ELR (cell line): ENCODE results near the gene CABLES2.
A peak's percentile ranks its signal among the peaks of the same experiment; 100 is the strongest.

Source experiments
- DNase-seq: peaks from one replicate; pipeline ENCODE4 v3.0.0-alpha.2; 2015; ENCODE audit warnings: low read depth

CABLES2 gene

DNA sequence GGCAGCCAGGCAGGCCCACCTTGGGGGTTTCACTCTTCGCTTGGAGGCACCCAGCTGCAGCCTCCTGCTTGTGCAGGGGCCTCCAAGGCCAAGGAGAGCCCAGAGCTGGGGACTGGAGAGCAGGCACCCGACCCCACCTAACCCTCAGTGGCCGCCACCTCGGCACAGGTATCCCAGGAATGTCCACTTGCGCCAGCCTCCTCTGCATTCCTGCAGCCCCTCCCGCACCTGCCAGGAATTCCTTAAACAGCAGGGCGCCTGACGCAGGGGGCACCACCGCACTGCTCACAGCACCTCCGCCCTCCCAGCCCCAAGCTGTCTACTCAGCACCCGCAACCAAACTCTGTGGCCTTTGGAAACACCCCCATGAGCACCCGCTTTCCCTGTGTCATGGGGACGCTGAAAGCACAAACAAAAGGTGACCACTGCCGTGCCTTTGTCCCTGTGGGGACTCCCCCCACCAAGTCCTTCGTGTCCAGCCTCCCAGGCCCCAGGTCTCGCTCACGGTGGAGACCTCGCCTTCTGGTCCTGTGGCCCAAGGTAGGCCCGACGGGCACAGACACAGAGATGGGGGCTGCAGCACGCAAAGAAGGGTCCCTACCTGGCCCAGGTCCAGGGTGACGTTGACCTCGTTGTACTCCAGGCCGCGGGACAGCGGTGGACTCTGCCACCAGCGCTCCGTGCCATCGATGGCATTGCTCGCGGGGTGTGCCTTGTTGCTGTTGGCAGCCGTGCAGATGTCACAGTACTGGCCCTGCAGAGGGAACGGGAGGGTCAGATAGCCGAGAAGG, 45.1 kb downstream of the CABLES2 start:
- DNase-seq: no peak

DNA sequence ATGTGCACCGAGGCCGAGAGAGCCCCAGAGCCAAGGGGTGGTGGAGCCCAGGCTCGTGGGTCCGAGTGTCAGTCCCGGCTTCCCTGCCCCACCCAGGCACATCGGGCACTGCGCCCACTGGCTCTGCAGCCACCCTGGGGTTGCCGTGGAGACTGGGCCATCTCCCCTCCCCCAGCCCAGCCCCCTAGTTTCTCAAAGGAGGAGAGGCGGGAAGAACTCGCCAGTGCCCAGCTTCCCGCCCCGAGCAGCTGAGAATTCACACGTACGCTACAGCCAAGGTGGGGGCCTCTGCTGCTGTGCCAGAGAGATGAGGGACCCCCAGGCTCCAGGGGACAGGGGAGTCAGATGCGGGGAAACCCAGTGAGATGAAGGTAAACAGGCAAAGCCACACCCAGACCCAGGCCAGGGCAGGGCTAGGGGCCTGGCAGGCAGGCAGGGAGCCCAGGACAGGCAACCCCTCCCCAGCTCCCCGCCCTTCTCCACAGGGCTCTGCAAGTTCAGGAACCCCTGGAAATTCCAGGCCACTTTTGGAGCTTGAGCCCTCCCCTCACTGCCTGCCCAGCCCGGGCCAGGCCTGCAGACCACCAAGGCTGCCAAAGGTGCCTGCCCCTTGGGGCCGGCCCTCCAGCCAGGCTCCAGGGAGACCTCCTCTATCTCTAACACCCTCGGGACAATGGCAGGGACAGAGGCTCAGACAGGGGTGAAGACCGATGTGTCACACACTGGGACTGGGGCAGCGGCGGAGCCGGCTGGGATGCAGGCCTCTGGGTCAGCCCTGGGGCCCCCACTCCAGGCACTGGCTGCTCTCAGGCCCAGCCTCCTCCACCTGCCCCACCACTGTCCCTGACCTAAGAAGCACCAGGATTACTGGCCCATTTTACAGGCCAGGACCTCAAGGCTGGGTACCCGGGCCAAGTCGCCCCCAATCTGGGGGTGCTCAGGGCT, 46.0 kb downstream of the CABLES2 start:
- no peak for DNase-seq

DNA sequence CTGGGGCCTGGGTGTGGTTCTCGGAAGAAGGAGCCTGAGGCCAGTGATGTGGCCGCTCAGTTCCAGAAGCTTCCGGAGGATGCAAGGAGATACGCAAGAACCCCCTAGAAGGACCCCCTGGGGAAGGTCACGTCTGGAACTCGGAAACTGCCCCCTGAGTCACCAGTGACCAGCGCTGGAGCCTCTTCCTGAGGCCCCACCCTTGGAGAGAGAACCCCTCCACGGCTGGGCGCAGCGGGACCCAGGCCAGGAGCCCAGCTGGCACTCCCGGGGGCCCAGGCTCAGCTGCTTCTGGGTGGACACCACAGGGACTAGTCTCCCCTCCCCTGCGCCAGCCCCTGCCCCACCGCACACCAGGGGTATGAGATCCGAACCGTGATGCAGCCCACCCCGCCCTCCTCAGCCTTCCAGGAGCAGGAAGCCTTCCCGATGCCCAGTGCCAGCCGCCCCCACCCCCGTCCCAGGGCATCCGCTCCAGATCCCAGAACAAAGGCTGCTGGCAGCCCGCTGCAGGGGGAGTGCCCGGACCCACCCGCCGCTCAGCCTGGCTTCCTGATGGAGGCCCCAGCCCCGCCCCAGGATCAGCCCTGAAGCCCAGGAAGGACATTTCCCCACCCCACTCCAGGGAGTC, 47.5 kb downstream of the CABLES2 start:
- peak; percentile 96 for DNase-seq

DNA sequence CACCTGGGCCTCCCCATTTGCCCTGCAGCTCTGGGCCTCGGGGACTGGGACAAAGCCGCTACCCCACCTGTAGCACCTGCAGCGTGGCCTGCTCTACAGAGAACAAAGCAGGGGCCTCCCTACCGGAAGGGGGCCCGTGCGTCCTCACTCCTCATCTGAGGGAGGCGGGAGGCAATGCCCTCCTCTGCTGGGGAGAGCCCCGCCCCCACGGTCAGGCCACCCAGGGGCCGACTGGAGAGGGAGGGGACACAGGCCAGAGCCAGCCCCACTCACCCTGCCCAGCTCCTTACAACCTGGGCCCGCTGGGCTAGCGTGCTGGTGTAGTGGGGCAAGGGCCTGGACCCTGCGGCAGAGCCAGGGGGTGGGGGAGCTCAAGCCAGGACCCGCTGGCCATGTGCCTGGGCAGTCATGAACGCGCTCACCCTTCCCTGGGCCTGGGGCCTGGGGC, 48.0 kb downstream of the CABLES2 start:
- DNase-seq: no peak

DNA sequence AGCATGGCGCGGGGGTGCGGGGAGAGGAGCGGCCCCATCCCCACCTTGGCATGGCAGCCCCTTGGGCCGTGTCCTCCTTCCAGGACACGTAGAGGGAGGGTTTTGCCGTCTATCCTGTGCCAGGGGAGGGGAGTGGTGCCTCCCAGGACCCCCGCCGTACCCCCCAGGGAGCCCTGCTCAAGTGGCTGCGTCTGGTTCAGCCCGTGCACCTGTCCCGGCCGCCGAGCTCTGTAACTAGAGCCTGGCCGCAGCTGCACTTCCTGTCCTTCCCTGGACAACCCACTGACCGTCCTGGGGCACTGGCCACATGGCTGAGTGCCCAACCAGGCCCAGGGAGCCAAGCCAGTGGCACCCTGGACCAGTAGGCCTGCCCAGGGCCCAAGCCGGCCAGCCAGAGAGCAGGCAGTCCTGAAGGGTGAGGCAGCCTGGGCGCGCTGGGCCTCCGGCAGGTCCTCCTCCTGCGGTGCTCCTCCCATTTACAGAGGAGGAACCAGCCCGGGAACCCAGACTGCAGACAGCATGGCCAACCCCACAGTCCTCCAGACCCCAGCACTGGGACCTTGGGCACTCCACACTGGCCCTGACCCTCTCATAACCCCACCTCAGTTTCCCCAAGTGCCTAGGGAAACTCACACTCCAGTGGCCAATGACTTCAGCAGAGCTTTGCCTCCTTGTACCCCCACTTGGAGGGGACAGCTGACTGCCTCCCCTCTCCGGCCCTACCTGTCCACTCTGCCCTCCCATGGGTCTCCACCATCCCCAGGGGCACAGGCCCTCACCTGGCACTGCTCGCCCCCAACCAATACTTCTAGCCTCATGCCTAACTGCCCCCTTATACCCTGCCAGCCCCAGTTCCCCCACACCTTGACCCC, 48.7 kb downstream of the CABLES2 start:
- DNase-seq: no peak

DNA sequence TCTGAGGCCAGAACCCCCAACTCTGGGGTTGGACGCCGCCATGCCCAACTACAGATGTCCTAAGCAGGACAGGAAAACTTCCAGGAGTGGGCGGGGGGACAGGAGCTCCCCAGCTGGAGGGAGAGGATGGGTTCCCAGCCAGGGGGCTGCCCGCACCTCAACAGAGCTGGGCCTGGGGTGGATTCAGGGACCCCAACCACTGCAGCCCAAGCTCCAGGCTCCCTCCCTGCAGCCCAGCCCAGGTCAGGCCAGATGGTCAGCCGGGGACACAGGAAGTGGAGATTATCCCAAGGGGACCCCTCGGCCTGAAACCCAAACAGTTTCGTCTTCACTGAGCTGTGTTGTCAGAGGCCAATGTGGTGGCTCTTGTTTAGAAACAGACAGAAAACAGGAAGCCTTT, 49.4 kb downstream of the CABLES2 start:
- no peak for DNase-seq

DNA sequence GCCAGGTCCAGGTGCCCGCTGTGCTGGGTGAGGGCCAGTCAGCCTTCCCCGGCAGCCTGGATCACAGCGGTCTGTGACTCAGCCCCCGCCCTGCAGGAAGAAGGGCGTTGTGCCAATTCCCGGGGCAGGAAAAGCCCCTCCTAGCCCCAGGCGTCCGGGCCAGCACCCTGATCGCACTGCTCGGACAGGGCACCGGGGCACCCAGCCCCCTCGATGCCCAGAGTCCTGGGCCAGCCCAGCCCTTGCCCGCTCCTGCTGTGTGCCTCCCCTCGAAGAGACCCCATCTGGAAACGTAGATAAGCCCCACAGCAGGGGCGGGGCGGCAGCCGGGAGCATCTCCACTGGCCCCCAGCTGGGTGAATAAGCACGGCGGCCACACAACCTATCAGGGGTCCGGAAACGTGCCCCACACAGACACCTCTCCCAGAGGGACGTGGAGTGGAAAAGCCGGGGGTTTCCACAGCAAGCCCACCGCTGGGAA, 49.9 kb downstream of the CABLES2 start:
- DNase-seq: peak; percentile 95

DNA sequence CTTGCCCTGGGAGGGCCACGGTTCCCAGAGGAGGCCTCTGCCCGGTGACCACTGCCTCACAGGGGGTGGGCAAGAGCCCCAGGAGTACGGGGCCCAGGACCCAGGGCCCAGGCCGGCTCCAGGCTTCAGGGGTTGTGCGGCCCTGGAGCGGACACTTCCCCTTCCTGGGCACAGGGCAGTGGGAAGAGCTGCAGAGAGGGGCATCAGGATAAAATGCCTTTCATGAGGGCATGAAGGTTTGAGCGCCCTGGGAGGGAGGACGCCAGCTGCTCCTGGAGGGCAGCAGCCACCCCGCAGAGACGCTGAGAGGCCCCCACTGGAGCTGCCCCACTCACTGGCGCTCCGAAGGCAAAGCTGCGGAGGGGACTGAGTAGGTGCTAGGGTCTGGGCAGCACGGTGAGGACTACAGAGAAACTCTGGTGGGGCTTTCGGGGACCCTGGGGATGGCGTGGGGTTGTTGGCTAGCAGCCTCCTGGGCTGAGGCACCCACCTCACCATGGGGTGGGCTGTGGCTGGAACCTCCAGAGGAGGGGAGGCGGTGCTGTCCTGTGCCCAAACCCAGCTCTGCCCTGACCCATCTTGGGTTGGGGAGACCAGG, 50.4 kb downstream of the CABLES2 start:
- DNase-seq: no peak

DNA sequence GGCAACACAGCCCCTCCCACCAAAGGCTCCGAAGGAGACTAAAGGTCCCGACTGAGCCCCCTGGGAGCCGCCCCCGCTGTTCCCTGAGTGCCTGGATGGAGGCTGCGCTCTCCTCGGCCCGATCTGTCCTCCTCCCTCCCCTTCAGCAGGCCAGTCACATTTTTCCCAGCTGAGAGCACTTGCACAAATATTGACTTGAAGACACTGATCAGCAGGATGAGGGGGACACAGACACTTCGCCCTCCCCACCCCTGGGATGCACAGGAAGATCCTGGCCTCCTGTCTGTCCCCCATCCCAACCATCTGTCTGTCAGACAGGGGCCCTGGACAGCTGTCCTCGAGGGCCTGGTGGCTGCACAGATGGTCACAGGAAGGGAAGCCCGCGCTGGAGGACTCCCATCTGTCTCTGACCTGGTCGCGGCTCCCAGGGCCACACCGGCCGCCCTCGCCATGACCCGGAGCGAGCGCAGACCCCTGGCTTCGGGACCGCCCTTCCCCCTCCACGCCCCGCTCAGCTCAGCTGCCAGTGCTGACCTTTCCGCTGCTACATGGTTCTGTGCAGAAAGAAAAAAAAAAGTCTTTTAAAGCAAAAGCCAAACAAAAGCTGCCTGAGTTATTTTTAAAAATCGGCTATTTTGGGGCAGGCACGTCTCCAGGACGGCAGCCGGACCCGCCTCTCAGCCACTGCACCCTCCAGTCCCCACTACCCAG, 51.1 kb downstream of the CABLES2 start:
- DNase-seq: no peak

DNA sequence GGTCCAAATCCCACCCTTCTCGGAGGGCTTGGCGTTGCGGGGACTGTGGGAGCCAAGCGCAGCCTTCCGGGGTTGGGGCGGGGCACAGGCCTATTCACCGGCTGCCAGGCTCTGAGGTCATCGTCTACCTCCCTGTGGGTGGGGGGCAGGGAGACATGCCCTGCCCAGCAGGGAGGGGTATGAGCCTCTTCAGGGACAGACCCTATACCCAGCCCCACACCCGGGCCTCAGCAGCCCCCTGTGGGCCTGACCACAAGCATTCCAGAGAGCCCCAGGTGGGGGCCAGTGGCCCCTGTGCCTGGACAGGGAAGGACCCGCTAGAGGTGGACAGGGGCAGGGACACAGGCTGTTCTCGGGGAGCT, 51.6 kb downstream of the CABLES2 start:
- DNase-seq: peak; percentile 70

DNA sequence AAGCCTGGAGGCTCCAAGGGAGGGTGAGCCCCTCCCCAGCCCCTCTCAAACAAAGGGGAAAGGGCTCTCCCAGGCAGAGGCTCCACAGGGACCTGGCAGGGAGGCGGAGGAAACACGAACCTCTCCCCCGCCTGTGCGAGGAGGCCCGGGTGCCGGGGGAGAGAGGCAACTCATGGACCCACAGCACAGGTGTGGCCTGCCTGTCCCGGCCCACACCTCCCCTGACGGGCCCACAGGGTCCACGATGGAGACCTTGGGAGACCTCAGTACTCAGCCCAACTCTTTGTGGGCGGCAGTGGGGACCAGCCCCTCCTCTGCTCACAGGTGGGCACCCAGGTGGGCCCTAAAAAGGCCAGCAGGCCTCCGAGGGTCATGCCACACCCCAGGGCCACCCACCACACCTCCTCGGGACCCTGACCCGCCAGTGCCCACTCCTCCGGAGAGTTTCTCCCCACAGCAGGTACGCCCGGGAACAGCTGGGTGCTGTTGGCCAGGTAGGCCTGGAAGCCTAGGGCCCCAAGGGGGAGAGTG, 52.2 kb downstream of the CABLES2 start:
- no peak for DNase-seq

DNA sequence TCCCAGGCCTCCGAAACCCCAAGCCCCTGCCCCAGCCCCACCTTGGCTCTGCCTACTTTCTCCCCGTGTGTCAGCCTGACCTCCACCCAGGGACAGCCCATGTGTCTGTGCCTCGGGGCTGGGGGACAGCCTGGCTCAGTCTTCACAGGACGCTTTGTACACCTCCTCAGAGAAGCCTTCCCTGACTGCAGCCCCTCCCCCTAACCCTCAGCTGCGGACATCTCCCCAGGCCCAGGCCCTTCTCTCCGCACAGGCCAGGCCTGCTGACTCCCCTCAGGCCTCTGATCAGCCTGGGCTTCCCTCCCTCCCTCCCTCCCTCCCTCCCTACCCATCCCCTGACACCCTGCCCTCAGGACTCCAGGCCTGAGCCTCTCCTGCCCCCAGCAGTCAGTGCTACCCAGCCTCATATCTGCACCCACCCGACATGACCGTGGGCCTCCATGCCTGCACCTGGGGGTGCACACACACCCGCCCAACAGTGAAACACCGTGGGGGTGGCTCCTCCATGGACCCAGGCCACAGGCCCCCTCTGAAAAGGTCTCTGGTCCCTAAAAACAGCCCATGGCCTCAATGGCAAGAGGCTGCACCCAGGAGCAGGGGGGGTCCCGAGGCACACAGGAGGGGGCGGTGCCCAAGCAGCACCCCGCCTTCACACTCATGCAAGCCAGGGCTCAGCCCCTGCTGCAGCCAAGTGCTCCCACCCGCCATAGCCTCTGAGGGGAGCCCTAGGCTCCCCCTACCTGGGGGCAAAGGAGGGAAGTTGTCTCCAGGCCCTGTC, 52.9 kb downstream of the CABLES2 start:
- DNase-seq: no peak

DNA sequence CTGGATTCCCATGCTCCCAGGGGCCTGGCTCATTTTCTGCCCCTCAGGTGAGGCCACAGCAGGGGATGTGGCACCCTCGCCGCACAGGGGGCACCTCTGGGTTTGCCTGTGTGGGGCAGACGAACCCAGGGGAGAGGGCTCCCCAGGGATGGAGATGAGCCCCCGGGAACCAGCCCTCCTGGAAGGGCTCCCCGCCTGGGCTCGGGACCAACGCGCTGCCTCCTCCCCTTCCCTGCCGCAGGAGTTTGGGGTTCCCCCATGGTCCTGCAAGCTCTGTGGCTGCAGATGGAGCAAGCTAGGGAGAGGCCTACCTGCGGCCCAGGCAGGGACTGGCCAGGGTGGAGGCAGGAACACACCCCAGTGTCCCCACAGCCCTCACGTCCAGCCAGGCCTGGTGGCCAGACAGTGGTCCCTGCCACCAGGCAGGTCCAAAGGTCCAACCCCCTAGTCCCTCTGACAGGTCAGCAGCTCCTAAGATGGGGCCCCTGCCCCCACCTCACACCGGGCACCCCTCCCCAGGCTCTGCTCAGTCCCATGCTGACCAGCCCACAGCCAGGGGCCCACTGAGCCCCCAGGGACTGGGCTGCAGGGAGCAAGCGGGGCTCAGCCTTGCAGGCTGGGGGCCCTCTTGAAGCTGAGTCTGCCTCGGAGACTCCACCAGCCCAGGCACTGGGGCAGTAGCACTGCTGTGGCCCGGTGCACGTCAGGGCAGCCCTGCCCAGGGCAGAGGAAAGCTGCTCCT, 53.6 kb downstream of the CABLES2 start:
- DNase-seq: no peak

DNA sequence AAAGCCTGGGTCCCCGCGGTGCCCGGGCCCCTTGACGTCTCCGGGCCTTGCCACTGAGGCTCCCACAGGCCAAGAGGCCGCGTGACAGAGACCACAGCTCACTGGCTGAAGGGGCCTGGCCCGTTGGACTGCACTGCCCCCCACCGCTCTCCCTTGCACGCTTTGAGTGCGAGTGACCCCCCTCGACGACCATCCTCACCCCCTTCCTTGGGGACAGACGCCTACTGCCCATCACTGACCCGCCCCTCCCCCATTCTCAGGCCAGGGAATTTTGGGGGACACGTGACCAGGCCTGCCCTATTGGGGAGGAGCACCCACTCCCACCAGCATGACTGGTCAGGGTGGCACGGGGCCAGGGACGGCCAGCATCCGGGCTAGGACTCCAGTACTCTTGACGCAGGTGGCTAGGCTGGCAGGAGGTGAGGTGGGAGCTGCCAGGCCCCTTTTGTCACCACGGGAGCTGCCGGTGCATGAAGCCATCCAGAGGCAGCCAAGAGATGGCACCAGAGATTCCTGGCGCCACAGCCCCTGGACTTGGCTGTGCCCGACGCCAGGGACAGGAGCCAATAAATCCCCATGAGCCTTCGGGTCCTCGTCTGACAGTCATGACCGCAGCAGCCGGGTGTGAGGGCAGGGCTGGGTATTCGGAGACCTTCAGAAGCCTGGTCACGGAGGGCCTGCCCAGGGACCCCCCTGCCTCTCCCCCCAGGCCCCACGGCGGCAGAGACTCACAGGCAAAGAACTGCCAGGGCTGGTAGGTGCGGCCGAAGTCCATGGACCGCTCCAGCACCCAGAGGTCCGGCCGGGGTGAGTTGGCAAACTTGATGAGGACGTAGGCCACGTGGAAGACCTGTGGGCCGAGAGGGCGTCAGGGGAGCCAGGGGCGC, 54.4 kb downstream of the CABLES2 start:
- no peak for DNase-seq

DNA sequence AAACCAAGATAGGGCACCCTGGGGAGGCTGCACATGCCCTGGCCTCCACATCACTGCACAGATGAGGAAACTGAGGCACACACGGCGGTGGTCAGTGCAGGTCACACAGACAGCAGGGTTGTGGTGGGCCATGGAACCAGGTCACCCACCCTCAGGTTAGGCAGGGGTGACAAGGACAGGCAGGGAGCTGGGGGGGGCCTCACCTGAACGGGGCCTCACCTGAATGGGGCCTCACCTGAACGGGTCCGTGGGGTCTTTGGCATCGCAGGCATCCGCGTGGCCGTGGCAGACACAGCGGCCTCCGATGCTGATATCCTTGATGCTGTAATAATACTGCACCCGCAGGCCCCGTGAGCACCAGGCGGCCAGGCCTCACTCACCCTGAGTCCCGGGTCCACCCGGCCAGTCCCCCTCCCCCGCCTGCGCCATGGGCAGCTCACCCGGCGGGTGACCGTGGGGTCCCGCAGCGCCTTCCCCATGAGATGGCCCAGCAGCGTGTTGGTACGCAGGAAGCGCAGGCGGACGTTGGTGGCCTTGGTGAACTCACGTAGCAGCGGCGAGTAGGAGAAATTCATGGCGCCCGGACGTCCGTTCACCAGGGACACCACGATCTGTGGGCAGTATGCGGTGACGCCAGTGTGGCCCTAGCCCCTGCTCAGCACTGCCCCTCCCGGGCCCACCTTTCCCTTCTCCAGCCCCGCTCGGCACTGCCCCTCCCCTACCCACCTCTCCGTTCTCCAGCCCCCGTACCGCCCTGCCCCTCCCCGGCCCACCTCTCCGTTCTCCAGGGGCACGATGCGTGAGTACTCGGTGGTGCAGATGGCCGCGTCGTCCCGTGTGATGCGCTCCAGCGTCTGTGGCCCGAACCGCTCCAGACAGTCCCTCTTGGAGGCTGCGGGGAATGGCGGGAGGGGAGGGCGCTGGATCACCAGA, 55.4 kb downstream of the CABLES2 start:
- DNase-seq: no peak

DNA sequence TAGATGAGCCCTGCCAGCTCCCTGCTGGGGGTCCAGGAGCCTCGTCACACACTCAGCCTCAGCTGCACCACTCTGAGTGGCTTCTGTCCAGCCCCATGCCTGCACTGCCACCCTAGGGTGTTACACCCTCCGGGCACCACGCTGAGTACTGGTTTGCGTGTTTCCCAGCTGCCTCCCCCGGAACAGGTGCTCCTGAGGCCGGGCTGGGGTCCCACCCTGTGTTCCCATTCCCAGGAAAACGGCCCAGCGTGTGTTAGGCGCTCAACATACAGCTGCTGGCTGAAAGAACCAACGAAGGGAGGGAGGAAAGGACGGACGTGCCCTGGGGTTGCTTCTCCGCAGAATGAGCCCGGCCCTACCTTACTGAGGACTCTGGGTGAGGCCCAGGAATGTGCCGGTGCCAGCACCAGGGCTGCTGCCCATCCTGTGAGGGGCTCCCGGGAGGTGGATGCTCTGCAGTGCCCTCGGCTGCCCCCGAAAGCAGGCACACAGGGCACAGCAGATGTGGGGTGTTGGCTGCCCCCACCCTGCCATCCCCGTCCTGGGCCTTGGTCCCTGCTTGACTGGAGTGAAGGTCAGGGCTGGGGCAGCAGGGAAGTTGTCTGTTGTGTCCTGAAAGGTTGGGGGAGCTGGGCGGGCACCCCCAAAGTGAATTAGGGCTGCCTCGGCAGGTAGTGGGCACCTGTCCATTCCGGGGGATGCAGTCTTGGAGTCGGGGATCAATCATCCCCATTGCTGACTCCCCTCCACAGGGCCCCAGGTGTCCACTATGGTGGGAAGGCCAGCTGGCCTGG, 56.3 kb downstream of the CABLES2 start:
- no peak for DNase-seq
